IPS DF 19.7 (cell line): Measurements from ENCODE around the gene NT5C2.
A peak's percentile ranks its signal among the peaks of the same experiment; 100 is the strongest.

Source experiments
- DNase-seq: peaks from one replicate; pipeline ENCODE4 v3.0.0-alpha.2; 2013; ENCODE audit warnings: low read depth, low spot score

Gene NT5C2

DNA sequence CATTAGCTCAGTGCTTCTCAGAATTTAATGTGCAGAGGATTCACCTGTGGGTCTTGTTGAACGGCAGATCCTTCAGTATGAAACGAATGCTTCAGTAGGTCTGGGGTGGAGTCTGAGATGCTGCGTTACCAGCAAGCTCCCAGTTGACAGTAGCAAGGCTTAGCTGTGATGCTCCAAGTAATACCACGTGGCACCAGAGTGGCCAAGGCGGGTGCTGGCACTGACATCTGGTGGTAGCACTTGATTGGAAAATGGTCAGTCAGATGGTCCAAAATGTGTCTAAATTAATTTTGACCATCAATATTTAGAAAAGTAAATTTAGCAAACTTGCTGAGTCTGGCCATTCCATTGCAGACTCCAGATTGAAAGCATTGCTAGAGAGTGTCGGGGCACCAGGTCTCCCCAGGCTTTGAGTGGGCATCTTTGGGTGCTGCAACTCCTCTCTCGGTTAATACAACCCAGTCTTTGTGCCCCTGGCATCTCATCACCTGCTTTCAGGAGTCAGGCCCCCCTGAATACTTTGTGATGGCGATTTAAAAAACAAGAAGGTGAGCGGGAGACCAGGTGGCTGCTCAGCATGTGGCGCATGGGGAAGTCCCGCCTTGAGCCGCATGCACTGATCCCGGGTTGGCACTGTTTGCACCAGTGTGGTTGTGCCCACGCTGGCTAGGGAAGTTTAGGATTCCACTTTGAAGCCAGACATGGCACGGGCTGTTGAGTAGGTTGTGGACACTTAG, 130.1 kb downstream of the NT5C2 start:
- DNase-seq: no peak

DNA sequence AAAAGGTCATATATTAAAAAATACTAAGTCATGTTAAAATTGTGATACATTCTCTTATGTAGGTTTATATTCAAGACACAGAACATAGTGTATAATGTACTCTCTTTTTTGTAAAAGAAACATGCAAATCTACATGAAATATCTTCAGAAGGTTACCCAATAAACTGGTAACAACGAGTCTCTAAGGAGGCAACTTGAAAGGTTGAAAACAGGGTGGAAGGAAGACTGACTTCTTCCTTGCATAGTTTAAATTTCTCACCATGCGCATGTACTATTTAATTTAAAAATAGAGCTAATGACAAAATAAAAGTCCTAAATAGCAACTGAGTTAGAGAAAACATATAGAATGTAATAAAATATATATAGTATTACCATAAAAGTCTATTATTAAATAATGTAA, 132.5 kb downstream of the NT5C2 start:
- no peak for DNase-seq

DNA sequence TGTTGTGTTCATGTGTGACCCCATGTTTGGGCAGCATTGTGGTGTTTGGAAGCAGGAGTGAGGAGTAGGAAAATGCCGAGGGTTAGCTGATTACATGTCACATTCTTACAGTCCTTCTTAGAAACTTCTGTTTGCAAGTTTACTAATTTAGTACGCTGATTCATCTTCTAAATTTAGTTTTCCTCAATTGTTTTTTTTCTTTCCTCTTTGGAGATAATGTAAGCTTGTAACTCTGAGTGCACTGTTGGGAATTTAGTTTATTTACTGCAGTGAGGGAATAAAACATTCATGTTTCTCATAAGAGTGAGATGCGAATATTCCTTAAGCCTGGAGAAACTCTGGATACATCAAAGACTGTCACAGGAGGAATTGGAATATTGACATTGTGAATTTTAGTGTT, 135.0 kb downstream of the NT5C2 start:
- no peak for DNase-seq

DNA sequence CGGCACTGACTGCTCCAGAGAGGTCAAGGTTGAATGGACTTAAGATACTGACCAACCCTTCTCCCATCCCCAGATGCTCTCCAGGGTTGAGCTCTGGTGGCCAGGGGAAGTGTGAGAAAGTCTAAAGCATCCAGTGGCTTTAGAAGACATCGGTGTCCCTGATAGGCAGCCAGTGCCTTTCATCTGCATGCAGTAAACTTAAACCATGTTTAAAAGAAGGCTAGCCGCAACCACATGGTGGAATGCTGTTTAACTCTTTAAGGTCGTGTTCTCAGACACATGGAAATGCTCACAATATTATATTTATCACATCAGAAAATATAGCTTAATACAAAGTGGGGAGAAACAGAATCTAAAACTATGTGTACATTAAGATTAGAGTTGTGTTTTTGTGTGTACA, 138.0 kb downstream of the NT5C2 start:
- DNase-seq: no peak

DNA sequence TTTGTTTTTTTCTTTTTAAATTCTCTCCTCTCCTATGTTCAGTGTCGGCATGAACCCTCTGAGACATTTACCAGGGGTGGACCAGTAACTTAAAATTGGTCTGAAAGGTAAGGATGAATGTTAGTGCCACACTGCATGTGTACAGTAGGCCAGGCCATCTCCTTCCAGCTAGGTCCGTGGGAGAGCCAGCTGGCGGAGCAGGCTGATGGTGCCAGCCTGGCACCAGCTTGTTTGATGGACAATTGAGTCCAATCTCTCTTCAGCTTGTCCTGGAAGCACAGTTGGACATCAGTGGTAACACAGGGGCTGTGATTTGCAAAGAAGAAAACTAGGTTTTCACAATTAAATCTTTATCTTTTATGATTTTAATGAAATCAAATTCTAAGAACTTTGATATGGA, 138.5 kb downstream of the NT5C2 start:
- no peak for DNase-seq

DNA sequence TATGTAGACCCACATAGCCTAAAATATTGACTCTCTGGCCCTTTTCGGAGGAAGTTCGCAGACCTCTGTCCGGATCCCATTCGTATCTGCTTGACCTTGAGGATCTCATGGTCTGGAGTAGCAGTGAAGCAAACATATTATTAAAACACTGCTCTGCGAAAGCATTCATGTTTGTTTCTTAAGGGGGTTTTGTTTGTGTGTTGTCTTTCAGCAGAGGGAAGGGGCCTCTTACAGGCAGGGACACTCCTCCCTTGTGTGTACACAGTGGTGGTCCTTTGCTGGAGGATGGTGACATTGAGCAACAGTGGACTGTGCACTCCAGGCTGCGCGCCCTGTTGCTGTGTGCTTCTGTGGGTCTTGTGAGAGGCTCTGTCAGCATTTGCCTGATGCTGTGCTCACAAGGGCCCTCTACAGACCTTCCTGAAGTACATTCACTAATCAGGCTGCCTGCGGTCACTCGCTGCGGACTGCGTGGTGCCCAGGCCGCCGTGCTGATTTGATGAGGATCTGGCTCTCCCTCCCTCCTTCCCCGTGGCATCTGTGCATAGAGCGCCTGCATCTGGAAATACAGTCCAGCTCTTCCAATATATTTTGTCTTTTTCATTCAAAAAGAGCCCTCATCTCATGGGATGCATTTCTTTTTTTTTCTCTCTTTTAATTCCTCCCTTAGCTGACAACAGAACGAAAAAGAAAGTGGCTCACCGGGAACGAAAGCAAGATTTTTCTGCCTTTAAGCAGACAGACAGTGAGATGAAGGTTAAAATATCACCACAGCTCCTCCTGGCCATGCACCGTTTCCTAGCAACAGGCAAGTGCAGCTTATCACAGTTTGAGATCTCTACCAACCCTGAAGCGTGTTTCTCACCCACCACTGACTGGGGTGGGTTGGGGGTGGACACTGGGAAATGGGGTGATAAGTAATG, 139.2 kb downstream of the NT5C2 start:
- peak; percentile 40 for DNase-seq

DNA sequence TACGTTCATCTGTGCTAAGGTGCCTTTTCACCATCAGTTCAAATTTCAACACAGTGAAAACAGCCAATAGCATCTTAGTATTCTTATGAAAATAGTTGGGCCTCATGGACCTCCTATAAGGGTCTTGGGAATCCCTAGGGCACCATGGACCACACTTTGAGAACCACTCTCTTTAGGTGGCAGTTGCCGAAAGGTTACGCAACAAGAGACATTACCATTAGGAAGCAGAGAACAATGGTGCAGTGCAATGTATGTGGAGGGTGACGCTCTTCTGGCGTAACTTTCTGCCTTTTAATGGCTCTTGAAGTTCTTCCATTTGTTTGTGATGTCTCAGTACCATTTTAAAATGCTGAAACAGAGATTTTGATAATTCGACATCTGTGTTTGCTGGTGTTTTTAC, 143.8 kb downstream of the NT5C2 start:
- DNase-seq: no peak

DNA sequence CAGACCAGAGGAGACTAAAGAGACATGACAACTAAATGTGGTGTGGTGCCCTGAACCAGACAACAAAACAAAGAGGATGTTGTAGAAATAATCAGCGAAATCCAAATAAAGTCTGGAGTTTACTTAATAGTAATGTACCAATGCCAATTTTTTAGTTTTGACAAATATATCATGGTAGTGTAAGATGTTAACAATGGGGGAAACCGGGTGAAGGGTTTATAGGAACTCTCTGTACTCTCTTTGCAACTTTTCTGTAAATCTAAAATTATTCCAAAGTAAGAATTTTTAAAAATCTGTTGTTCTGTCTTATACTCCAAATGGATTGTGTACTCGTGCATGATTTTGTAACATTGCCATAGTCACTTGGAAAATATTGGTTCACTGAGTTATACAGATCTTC, 145.7 kb downstream of the NT5C2 start:
- DNase-seq: no peak

DNA sequence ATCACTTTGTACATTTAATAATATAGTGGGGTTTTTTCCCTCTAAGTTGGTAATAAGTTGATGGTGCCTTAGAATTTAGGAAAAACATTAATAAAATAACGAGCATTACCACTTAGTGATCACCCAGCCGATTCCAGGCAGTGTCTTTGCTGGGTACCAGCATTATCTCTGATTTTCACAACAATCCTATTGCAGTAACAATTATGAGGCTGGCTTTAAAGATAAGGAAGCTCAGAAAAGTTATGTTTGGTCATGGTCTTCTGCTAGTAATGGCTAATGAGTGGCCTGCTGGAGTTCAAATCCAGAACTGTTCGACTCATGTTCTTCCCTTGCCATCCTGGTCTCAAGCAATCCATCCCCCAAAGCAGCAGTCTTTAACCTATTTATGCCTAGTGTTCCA, 147.1 kb downstream of the NT5C2 start:
- no peak for DNase-seq

DNA sequence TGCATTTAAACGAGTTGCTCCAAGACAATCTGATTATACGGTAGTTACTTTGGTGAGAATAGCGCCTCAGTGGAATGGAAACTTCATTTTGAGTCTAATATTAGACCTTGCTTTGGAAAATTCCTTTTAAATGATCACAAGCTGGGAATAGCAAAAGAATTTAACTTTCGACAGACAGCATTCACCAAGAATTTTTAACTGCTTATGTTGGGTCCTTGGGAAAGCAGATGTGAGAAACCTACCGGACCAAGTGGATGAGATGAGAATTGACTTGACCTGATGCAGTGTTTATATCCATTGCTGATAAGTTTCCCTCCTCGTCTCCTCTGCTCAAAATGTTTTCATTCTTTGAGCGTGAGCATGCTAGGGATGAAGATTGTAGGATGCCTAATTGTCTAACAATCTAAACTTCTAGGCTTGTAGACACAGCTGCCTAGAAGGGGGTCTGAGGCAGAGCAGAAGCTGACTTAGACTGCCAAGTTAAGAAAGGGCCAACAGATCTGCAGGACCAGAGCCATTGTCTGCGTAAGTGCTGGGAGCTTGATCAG, 148.1 kb downstream of the NT5C2 start:
- no peak for DNase-seq

DNA sequence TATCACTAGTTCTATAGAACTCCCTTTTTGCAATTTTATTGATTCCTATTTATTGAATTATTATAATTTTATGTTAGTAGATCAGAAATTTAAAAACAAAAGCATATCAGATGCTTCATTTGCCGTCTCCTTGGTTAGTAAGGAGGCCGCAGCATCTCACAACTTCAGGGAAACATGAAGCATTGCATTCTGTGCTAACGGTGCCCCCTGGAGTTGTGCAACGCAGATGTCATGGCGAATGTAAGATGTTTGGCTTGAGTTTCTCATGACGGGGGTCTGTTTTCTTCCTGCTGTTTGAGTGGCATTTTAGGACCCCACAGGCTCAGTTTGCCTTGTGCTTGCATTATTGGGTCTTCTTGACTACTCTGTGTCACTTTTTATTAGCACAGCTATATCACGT, 150.2 kb downstream of the NT5C2 start:
- DNase-seq: no peak

DNA sequence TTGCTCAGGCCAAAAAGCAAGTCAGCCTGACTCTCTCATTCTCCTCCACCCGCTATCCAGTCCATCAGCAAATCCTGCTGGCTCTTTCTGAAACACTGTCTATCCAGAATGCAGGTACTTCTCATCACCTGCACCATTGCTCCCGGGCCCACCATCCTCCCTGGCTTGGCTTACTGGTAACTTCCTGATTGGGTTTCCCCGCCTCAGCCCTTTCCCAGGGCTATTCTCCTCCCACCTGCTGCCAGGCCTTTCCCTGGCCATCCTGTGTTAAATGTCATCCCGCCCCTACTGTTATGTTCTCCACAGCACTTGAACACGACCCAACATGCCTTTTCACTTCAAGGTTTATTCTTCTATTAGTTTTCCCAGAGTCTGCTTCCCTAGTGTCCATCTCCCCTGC, 150.9 kb downstream of the NT5C2 start:
- no peak for DNase-seq

DNA sequence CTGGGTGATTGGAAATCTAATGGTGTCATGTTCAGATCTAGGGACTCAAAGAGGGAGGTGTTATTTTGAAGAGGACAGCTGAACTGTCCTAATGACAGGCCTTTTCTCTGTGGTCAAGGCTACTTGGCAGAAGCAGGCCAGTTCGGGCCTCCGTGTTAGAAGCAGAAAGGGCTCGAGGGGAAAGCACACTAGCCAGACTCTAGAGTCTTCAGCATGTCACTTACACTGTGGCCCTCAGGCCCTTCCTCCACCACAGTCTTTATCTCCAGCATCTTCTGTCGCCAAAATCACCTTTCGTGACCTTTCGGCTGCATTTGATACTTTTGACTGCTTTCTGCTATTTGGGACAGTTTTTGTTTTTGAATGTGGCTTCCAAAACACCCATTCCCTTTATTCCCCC, 151.7 kb downstream of the NT5C2 start:
- DNase-seq: no peak

DNA sequence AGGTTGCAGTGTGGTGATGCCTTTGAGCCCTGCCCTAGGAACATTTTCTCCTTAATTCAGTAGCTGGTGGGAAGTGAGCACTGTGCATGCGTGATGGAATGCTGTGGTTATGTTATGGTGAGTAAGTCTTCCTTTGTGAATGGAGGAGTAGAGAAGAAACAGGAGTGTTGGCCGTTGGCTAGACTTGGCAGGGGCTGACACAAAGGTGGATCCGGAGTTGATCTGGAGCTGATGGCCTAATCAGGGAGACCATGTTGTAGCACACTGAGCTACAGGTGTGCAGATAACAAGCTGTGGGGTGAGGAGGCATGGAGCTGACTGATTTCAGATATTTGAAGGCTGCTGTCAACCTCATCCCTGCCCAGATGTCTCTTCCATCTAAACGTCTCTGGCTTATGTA, 152.7 kb downstream of the NT5C2 start:
- DNase-seq: no peak

DNA sequence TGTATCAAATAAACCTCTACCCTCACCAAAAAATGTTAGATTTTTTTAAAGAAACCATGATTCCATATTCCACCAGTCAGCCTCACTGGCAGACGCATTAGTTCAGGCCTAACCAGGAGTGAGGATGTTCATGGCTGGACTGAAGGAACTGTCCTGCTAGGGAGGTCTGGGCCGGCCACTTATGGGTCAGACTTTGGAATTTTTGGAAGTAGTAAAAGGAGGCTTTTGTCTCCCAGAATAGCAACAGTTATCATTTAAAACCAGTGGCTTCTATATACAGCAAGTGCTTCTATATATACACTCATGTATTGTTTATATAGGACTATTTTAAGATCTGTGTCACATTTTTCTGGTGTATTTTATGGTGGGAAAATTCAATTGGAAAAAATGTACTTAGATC, 154.5 kb downstream of the NT5C2 start:
- DNase-seq: no peak
